ENCODE measurements around the gene GMPPB.

Gene GMPPB

DNA sequence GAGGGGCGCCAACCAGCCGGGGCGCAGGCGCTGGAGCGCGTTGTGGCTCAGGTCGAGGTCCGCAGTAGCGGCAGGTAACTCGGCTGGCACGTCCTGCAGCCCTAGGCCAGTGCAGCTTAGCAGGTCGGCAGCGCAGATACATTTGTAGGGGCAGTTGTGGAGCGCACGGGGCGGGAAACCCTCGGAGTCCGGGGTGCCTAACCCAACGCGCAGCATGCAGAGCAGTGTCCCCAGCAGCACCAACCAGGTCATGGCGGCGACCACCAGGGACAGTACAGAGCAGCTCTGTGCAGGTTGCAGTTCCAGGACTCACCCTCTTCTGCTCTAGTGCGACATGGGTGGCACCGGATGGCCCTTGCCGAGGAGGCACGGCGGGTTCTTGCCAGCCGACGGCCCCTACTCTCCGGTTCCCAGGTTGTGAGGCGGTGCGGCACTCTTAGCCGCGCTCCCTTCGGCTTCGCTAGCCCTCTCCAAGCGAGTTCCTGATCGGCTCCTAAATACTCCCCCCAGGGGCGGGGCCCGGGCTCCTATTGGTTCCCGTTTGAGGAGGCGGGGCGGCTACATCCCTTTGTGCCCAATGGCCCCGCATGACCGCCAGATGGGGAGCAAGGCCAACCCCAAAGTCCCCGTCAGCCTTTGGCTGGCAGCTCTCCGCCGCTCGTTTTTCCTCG lies 4.4 kb downstream of the GMPPB start, which contains the start of gene AMIGO3:
Gene AMIGO3, minus strand, starts transcription at position 471 of the 671 bp plus-strand sequence. Its CDS starts 219 bp downstream, at position 252.
- intact Hi-C loops (cut with DNase I; ENCODE audit: low total_unique reads): no loop called here
- peak within 1 kb of the TSS; percentile 53 to 64 for H3K4me3 ChIP-seq
- peaks cover 0 to 48% (median 33%) of the 10 kb centered on the region in 3 donors for H3K36me3 ChIP-seq
- peak within 1 kb of the TSS; percentile 50 to 59 for H3K27ac ChIP-seq
- H3K9me3 ChIP-seq: no peaks in the 10 kb centered on the region
- TF ChIP-seq, protein P1, sequence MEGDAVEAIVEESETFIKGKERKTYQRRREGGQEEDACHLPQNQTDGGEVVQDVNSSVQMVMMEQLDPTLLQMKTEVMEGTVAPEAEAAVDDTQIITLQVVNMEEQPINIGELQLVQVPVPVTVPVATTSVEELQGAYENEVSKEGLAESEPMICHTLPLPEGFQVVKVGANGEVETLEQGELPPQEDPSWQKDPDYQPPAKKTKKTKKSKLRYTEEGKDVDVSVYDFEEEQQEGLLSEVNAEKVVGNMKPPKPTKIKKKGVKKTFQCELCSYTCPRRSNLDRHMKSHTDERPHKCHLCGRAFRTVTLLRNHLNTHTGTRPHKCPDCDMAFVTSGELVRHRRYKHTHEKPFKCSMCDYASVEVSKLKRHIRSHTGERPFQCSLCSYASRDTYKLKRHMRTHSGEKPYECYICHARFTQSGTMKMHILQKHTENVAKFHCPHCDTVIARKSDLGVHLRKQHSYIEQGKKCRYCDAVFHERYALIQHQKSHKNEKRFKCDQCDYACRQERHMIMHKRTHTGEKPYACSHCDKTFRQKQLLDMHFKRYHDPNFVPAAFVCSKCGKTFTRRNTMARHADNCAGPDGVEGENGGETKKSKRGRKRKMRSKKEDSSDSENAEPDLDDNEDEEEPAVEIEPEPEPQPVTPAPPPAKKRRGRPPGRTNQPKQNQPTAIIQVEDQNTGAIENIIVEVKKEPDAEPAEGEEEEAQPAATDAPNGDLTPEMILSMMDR (IDR thresholded peaks at IDR 0.05): peak; percentile 60 to 83
- peaks cover 0 to 38% (median 31%) of the 10 kb centered on the region in 4 donors for H3K4me1 ChIP-seq
- DNase-seq: peak; percentile 97 to 98
- no peaks in the 10 kb centered on the region for H3K27me3 ChIP-seq

DNA sequence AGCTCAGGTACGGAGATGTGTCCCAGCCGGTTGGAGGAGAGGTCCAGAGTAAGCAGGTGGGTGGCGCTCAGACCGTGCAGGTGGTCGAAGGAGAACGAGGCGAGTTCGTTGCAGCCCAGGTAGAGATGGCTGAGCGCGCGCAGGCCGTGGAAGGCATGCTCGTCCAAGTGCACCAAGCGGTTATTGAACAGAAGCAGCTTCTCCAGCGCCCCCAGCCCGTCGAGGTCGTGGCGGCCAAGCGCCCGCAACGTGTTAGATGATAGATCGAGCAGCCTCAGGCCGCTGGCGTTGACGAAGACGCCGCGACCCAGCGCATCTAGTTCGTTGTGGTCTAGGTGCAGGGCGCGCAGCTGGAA lies 4.9 kb downstream of the GMPPB start:
- peak overlapping the region; percentile 53 to 64 for H3K4me3 ChIP-seq
- H3K27me3 ChIP-seq: no peaks in the 10 kb centered on the region
- no peaks in the 10 kb centered on the region for H3K9me3 ChIP-seq
- H3K4me1 ChIP-seq: peaks cover 0 to 35% (median 29%) of the 10 kb centered on the region in 4 donors
- H3K36me3 ChIP-seq: peaks cover 0 to 53% (median 33%) of the 10 kb centered on the region in 3 donors
- TF ChIP-seq, protein P1 (IDR thresholded peaks at IDR 0.05): no peak
- no peak overlapping the region for H3K27ac ChIP-seq
- DNase-seq: no peak
- intact Hi-C loops (cut with DNase I; ENCODE audit: low total_unique reads): no loop called here

DNA sequence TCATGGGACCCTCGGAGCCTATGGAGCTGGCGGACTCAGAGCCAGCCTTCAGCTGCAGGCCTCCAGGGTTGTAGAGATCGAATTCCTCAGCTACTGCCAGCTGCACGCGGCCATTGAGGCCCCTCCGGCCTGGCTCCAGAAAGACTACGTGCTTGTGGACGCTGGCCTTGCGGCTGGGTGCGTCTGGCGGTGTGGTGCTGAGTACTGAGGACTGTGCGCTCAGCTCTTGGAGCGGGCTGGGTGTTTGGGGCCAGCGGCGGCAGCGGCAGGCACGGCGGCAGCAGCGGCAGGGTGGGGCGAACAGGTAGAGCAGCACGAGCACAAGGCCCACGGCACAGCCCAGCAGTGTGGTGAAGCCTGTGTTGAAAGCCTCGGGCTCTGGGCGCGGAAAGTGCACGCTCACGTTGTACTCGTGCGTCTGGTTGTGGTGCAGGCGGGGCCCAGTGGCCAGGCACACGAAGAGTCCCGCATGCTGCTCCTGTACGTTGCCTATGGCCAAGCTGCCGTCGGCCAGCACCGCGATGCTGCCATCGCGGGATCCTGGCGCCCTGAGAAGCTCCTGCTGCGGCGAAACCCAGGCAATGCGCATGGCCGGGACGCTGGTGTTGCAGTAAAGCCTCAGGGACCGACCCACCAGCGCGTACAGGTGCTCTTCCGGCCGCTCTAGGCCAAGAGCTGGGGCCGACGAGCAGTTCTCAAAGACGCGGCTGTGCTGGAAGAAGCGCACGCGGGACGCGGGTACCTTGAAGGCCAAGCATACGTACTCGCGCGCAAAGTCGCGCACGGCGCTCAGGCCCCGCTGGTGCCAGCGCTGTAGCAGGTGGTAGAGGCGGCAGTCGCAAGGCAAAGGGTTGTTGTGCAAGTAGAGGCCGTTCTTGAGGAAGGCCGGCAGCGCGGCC lies 5.5 kb downstream of the GMPPB start:
- Histone ChIP-seq H3K4me3 (no peak overlapping the region), H3K36me3 (peaks cover 0 to 59% (median 33%) of the 10 kb centered on the region in 3 donors), H3K9me3 (no peaks in the 10 kb centered on the region), H3K27me3 (no peaks in the 10 kb centered on the region), H3K4me1 (peaks cover 0 to 33% (median 27%) of the 10 kb centered on the region in 4 donors), H3K27ac (no peak overlapping the region)
- TF ChIP-seq, protein P1 (IDR thresholded peaks at IDR 0.05): no peak
- DNase-seq: peak in 1 of 2 donors; percentile 64
- intact Hi-C loops (cut with DNase I; ENCODE audit: low total_unique reads): no loop called here

DNA sequence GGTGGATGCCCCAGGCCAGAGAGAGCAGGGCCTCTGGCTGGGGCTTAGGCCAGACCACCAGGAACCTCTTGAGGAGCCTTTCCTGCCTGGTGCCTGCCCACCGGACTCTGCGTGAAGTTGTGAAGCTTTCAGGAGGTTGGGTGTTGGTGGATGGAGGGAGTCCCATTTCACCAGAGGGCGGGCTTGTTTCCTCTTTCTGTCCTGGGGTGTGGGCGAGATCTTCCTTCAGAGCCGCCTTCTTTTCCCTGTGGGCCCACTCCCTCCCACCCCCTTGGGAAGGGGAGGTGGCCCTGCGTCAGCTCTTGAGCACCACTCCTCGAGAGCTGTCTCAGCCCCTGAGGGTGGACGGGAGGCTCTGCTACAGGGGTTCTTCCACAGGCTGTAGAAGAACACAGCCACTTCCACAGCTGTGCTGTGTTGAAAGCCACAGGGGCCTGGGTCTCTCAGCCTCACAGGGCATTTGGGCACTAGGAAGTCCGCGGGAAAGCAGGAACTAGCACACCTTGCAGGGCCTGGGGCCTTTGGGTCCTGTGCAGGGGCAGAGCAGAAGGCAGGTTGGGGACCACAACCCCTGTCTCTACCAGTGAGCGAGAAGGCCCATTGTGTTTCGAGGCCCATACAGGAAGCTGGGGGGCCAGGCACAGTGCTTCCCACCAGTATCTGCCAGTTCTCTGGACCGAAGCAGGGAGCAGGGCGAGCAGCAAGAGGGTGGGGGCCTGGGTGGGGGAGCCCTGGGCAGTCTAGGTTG lies 6.4 kb downstream of the GMPPB start:
- H3K36me3 ChIP-seq: peaks cover 6 to 64% (median 33%) of the 10 kb centered on the region in 3 donors
- H3K4me3 ChIP-seq: no peak overlapping the region
- DNase-seq: peak in 1 of 2 donors; percentile 62
- peaks cover 0 to 24% (median 19%) of the 10 kb centered on the region in 4 donors for H3K4me1 ChIP-seq
- TF ChIP-seq, protein P1 (IDR thresholded peaks at IDR 0.05): no peak
- no peaks in the 10 kb centered on the region for H3K27me3 ChIP-seq
- intact Hi-C loops (cut with DNase I; ENCODE audit: low total_unique reads): no loop called here
- no peak overlapping the region for H3K27ac ChIP-seq
- no peaks in the 10 kb centered on the region for H3K9me3 ChIP-seq

DNA sequence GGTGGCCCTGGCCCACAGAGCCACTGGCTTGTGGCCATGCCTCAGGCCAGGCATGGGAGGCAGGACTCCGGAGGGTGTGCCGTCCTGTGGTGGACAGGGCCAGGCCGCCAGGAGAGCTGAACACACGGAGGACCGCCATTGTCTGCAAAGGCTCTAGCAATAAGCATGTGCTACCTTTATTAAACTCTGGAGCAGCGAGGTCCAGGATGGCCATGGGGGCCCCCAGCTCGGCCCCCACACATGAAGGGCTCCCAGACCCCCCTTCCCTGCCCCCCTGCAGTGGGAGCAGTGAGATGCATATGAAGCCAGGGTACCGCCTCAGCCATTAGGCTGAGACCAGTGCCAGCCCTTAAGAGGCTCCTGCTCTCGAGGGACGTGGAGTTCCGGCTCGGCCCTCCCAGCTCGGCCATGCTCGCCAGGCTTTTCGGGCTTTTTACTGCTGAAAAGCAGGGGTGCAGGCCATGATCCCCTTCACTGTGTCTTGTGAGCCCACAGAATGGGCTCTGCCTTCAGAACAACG lies 7.0 kb downstream of the GMPPB start:
- intact Hi-C loops (cut with DNase I; ENCODE audit: low total_unique reads): no loop called here
- TF ChIP-seq, protein P1 (IDR thresholded peaks at IDR 0.05): no peak
- Histone ChIP-seq H3K27ac (no peak overlapping the region), H3K36me3 (peaks cover 10 to 63% (median 27%) of the 10 kb centered on the region in 3 donors), H3K4me1 (peaks cover 0 to 19% (median 15%) of the 10 kb centered on the region in 4 donors), H3K4me3 (no peak overlapping the region), H3K9me3 (no peaks in the 10 kb centered on the region), H3K27me3 (no peaks in the 10 kb centered on the region)
- peak in 1 of 2 donors; percentile 38 for DNase-seq
